Measurements from ENCODE around the gene LATS2.

LATS2 gene

GRCh38 chr13:21046203-21046602, 15.2 kb downstream of the LATS2 start:
- no peak for DNase-seq

GRCh38 chr13:21045100-21045499, 16.3 kb downstream of the LATS2 start:
- no peak for DNase-seq

GRCh38 chr13:21043898-21044297, 17.5 kb downstream of the LATS2 start:
- DNase-seq = no peak

GRCh38 chr13:21040120-21040826, 21.1 kb downstream of the LATS2 start:
- DNase-seq = no peak

- no peak for DNase-seq
These were observed 22.1 kb downstream of the LATS2 start for GRCh38 chr13:21039097-21039800.

GRCh38 chr13:21037656-21038055, 23.7 kb downstream of the LATS2 start:
- no peak for DNase-seq

- no peak for DNase-seq
These were observed 25.9 kb downstream of the LATS2 start for GRCh38 chr13:21035498-21035897.

GRCh38 chr13:21034603-21035191, 26.7 kb downstream of the LATS2 start:
- DNase-seq = no peak

GRCh38 chr13:21033856-21034602, 27.4 kb downstream of the LATS2 start:
- DNase-seq = no peak

GRCh38 chr13:21033212-21033840, 28.1 kb downstream of the LATS2 start:
- no peak for DNase-seq

- DNase-seq = no peak
These were observed 28.7 kb downstream of the LATS2 start for GRCh38 chr13:21032656-21033055.

- DNase-seq = no peak
These were observed 29.7 kb downstream of the LATS2 start for GRCh38 chr13:21031594-21032275.

- no peak for DNase-seq
These were observed 35.8 kb downstream of the LATS2 start for GRCh38 chr13:21025539-21025938.

GRCh38 chr13:21022056-21022979, 39.1 kb downstream of the LATS2 start:
- DNase-seq = no peak

GRCh38 chr13:21020581-21020980, 40.8 kb downstream of the LATS2 start:
- no peak for DNase-seq

GRCh38 chr13:21020176-21020575, 41.2 kb downstream of the LATS2 start:
- no peak for DNase-seq

- no peak for DNase-seq
These were observed 43.2 kb downstream of the LATS2 start for GRCh38 chr13:21018220-21018619.

- no peak for DNase-seq
These were observed 44.9 kb downstream of the LATS2 start for GRCh38 chr13:21016487-21016886.

- no peak for DNase-seq
These were observed 46.1 kb downstream of the LATS2 start for GRCh38 chr13:21015284-21015683.

GRCh38 chr13:21014502-21015170, 46.8 kb downstream of the LATS2 start:
- no peak for DNase-seq

- no peak for DNase-seq
These were observed 47.3 kb downstream of the LATS2 start for GRCh38 chr13:21014139-21014501.
